Neural cell (in vitro differentiated cells): ENCODE results near the gene C1orf141. TPM values are rescaled to one million over a fixed set of nuclear protein-coding genes. Genes with fewer than 3 reads are reported as not detected.

ENCODE experiments used
- H2AFZ ChIP-seq: fragments of 200-600, 300-800 bp; sonication (generic), shearing (Covaris generic); 2 replicates; pipeline ENCODE4 v1.6.0; 2014; ENCODE audit warnings: low read depth, mild to moderate bottlenecking, antibody characterized with exemption, low read length, moderate library complexity
- H3F3A ChIP-seq: fragments of 200-600 bp; shearing (Covaris generic); 2 replicates; pipeline ENCODE4 v1.6.1; 2016; ENCODE audit warnings: mild to moderate bottlenecking, moderate library complexity, mixed read lengths, antibody characterized with exemption, low read length; ENCODE audit not compliant: insufficient read depth, poor library complexity, severe bottlenecking
- H3K27ac ChIP-seq: fragments of 200-600, 300-800 bp; sonication (generic), shearing (Covaris generic); 2 replicates; pipeline ENCODE4 v1.5.1; 2014; ENCODE audit warnings: mild to moderate bottlenecking, low read length, moderate library complexity
- H3K27me3 ChIP-seq: fragments of 300-800, 200-600 bp; sonication (generic), shearing (Covaris generic); 2 replicates; pipeline ENCODE4 v1.6.0; 2014; ENCODE audit warnings: mild to moderate bottlenecking, low read depth, low read length, moderate library complexity; ENCODE audit not compliant: insufficient read depth
- H3K36me3 ChIP-seq: fragments of 300-800, 200-600 bp; sonication (generic), shearing (Covaris generic); 2 replicates; pipeline ENCODE4 v1.5.1; 2014; ENCODE audit warnings: mild to moderate bottlenecking, antibody characterized with exemption, low read length, moderate library complexity; ENCODE audit not compliant: insufficient read depth
- H3K4me2 ChIP-seq: fragments of 300-800, 200-600 bp; sonication (generic), shearing (Covaris generic); 2 replicates; pipeline ENCODE4 v1.6.0; 2014; ENCODE audit warnings: mild to moderate bottlenecking, low read length
- H3K4me3 ChIP-seq: fragments of 300-800, 200-600 bp; sonication (generic), shearing (Covaris generic); 2 replicates; pipeline ENCODE4 v1.5.1; 2014; ENCODE audit warnings: mild to moderate bottlenecking, low read length, moderate library complexity
- H3K79me2 ChIP-seq: fragments of 200-600 bp; shearing (Covaris generic); replicated peaks from 2 replicates; pipeline ENCODE4 v1.6.0; 2014; ENCODE audit warnings: mild to moderate bottlenecking, low read length, moderate library complexity; ENCODE audit not compliant: insufficient read depth
- H3K9ac ChIP-seq: fragments of 300-800, 200-600 bp; sonication (generic), shearing (Covaris generic); 2 replicates; pipeline ENCODE4 v1.6.1; 2016; ENCODE audit warnings: mild to moderate bottlenecking, low read length, mixed read lengths
- H3K9me2 ChIP-seq: fragments of 200-600 bp; shearing (Covaris generic); 2 replicates; pipeline ENCODE4 v1.6.1; 2016; ENCODE audit warnings: mild to moderate bottlenecking, low read length, mixed read lengths; ENCODE audit not compliant: insufficient read depth
- H3K9me3 ChIP-seq: fragments of 200-600, 300-800 bp; sonication (generic), shearing (Covaris generic); 2 replicates; pipeline ENCODE4 v1.6.1; 2016; ENCODE audit warnings: mild to moderate bottlenecking, mixed run types, low read length, moderate library complexity, mixed read lengths
- H4K20me1 ChIP-seq: fragments of 200-600 bp; shearing (Covaris generic); 2 replicates; pipeline ENCODE4 v1.6.1; 2016; ENCODE audit warnings: mild to moderate bottlenecking, mixed run types; ENCODE audit not compliant: insufficient read depth
- EP300 ChIP-seq: fragments of 450-650 bp; conservative IDR thresholded peaks from 2 replicates; pipeline ENCODE4 v1.6.1; 2014; ENCODE audit warnings: antibody characterized with exemption, mild to moderate bottlenecking, moderate library complexity; ENCODE audit not compliant: poor library complexity, severe bottlenecking
- EZH2 ChIP-seq: fragments of 200-600, 300-800 bp; shearing (Covaris generic), sonication (generic); IDR thresholded peaks from 2 replicates; pipeline ENCODE4 v1.6.1; 2014; ENCODE audit warnings: antibody characterized with exemption, low read length, borderline replicate concordance, mild to moderate bottlenecking; ENCODE audit not compliant: insufficient read depth, poor library complexity, severe bottlenecking
- MXI1 ChIP-seq: fragments of 450-650 bp; conservative IDR thresholded peaks from 2 replicates; pipeline ENCODE4 v1.6.1; 2014; ENCODE audit warnings: antibody characterized with exemption, mild to moderate bottlenecking; ENCODE audit not compliant: poor library complexity, severe bottlenecking
- POLR2AphosphoS5 ChIP-seq: IDR thresholded peaks from 2 replicates; pipeline ENCODE4 v1.6.1; 2012
- RAD21 ChIP-seq: fragments of 450-650 bp; conservative IDR thresholded peaks from 2 replicates; pipeline ENCODE4 v1.6.1; 2014; ENCODE audit warnings: antibody characterized with exemption, mild to moderate bottlenecking, moderate library complexity
- SMC3 ChIP-seq: fragments of 450-650 bp; conservative IDR thresholded peaks from 2 replicates; pipeline ENCODE4 v1.6.1; 2014; ENCODE audit warnings: antibody characterized with exemption, mild to moderate bottlenecking, moderate library complexity; ENCODE audit not compliant: poor library complexity
- TAF1 ChIP-seq: IDR thresholded peaks from 2 replicates; pipeline ENCODE4 v1.6.1; 2012; ENCODE audit warnings: low read depth
- polyA plus RNA-seq: library from polyadenylated mRNA; depleted of rRNA; stranded (reverse); fragments of >200 nt; gene quantifications from 2 replicates; pipeline ENCODE4 v1.2.3, GENCODE V29; 2014
- TF ChIP-seq, protein P1 (sequence below): fragments of 450-650 bp; IDR thresholded peaks from 2 replicates; pipeline ENCODE4 v1.5.1; 2014; ENCODE audit warnings: antibody characterized with exemption, mild to moderate bottlenecking, moderate library complexity; ENCODE audit not compliant: poor library complexity, severe bottlenecking
- TF ChIP-seq, protein P2 (sequence below): IDR thresholded peaks from 2 replicates; pipeline ENCODE4 v1.6.1; 2012; ENCODE audit warnings: borderline replicate concordance

Gene C1orf141
- polyA plus RNA-seq, 1 donor from 2014 or later = not detected

DNA sequence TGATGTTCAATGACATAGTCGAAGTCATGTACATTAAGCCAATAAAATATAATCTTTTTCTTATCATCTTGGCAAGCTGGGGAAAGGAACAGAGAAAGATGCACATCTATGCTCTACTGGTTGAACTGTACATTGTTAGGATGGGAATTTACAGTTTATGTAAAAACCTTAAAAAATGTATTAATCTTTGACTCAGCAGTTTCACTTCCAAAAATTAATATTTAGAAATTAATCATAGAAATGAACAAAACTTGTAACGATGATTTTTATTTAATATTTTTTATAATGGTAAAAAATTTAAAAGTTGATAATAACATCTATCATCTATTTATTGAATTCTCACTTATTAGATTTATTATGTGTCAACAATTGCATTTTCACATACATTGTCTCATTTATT is 5.7 kb upstream of the C1orf141 start:
- TF ChIP-seq POLR2AphosphoS5 = no peak
- TF ChIP-seq, protein P1, sequence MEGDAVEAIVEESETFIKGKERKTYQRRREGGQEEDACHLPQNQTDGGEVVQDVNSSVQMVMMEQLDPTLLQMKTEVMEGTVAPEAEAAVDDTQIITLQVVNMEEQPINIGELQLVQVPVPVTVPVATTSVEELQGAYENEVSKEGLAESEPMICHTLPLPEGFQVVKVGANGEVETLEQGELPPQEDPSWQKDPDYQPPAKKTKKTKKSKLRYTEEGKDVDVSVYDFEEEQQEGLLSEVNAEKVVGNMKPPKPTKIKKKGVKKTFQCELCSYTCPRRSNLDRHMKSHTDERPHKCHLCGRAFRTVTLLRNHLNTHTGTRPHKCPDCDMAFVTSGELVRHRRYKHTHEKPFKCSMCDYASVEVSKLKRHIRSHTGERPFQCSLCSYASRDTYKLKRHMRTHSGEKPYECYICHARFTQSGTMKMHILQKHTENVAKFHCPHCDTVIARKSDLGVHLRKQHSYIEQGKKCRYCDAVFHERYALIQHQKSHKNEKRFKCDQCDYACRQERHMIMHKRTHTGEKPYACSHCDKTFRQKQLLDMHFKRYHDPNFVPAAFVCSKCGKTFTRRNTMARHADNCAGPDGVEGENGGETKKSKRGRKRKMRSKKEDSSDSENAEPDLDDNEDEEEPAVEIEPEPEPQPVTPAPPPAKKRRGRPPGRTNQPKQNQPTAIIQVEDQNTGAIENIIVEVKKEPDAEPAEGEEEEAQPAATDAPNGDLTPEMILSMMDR = no peak
- no peak for TF ChIP-seq MXI1
- TF ChIP-seq RAD21 = no peak
- TF ChIP-seq SMC3 = no peak
- TF ChIP-seq TAF1 = no peak
- TF ChIP-seq, protein P2, sequence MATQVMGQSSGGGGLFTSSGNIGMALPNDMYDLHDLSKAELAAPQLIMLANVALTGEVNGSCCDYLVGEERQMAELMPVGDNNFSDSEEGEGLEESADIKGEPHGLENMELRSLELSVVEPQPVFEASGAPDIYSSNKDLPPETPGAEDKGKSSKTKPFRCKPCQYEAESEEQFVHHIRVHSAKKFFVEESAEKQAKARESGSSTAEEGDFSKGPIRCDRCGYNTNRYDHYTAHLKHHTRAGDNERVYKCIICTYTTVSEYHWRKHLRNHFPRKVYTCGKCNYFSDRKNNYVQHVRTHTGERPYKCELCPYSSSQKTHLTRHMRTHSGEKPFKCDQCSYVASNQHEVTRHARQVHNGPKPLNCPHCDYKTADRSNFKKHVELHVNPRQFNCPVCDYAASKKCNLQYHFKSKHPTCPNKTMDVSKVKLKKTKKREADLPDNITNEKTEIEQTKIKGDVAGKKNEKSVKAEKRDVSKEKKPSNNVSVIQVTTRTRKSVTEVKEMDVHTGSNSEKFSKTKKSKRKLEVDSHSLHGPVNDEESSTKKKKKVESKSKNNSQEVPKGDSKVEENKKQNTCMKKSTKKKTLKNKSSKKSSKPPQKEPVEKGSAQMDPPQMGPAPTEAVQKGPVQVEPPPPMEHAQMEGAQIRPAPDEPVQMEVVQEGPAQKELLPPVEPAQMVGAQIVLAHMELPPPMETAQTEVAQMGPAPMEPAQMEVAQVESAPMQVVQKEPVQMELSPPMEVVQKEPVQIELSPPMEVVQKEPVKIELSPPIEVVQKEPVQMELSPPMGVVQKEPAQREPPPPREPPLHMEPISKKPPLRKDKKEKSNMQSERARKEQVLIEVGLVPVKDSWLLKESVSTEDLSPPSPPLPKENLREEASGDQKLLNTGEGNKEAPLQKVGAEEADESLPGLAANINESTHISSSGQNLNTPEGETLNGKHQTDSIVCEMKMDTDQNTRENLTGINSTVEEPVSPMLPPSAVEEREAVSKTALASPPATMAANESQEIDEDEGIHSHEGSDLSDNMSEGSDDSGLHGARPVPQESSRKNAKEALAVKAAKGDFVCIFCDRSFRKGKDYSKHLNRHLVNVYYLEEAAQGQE = no peak
- TF ChIP-seq EZH2 = no peak
- TF ChIP-seq EP300 = no peak
- Histone ChIP-seq H4K20me1 (no peaks in the 10 kb centered on the region), H3K27me3 (no peaks in the 10 kb centered on the region), H3K27ac (no peak overlapping the region), H3K79me2 (no peaks in the 10 kb centered on the region), H3K9me3 (no peaks in the 10 kb centered on the region), H3F3A (no peaks in the 10 kb centered on the region), H3K36me3 (no peaks in the 10 kb centered on the region), H3K9me2 (no peaks in the 10 kb centered on the region), H2AFZ (no peak overlapping the region), H3K9ac (no peak overlapping the region), H3K4me3 (no peak overlapping the region), H3K4me2 (no peak overlapping the region)

DNA sequence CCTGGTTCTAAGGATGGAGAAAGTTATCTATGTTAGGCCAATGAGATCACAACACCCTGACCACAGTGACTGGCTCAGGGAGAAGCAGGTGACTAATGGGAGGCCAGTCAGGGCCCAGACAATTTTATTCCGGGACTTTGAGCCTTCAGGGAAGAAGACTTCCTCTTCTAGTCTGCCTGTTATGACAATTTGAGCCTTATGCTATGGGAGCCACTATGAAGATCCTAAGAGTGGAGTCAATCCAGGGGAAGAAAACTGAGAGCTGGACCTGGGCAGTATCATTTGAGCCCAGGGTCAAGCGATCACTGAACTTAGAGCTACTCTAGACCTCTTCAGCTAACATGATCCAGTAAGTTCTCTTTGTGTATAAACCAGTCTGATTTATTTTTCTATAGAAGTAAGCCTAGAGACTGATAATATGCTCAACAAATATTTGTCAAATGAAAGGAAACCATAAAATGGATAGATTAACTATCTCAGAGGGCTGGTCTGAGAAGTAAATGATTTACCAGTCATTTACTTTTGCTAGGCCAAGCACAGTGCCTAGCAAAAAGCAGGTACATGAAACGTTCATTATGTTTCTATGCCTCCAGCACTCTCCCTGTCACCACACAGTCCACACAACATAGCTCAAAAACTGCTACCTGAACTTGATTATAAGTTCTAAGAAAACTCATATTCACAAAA is 4.2 kb upstream of the C1orf141 start:
- Histone ChIP-seq H4K20me1 (no peaks in the 10 kb centered on the region), H3K9me2 (no peaks in the 10 kb centered on the region), H3K4me2 (no peak overlapping the region), H3K27me3 (no peaks in the 10 kb centered on the region), H3K36me3 (no peaks in the 10 kb centered on the region), H3K9me3 (no peaks in the 10 kb centered on the region), H3K27ac (no peak overlapping the region), H3F3A (no peaks in the 10 kb centered on the region), H3K4me3 (no peak overlapping the region), H3K9ac (no peak overlapping the region), H3K79me2 (no peaks in the 10 kb centered on the region), H2AFZ (no peak overlapping the region)
- no peak for TF ChIP-seq RAD21
- TF ChIP-seq, protein P1 = no peak
- TF ChIP-seq MXI1 = no peak
- TF ChIP-seq TAF1 = no peak
- no peak for TF ChIP-seq EP300
- TF ChIP-seq SMC3 = no peak
- TF ChIP-seq, protein P2 = no peak
- TF ChIP-seq EZH2 = no peak
- TF ChIP-seq POLR2AphosphoS5 = no peak
